HEK293 (cell line): ENCODE results near the gene UBAC2.

ENCODE experiments used
- CTCF ChIA-PET: fragments of 350-600 bp; formaldehyde crosslinking; extraction: SDS; loops from one replicate; lab custom pipeline; 2021; ENCODE audit warnings: antibody characterized with exemption; lab: Yijun Ruan, JAX
- POLR2A ChIA-PET: fragments of 300-600 bp; formaldehyde crosslinking; extraction: SDS; loops from one replicate; lab custom pipeline; 2020; ENCODE audit warnings: antibody characterized with exemption, inconsistent platforms; lab: Yijun Ruan, JAX
- H3K27ac ChIP-seq: fragments of 200-500 bp; sonication (Bioruptor generic); 2 replicates; pipeline ENCODE4 v1.5.1; 2014; ENCODE audit warnings: low read depth, low read length, control low read depth, inconsistent platforms; ENCODE audit errors: extremely low read depth
- H3K36me3 ChIP-seq, 2 experiments: fragments of 200-500 bp in 1 of 2; sonication (Bioruptor generic) in 1 of 2; 1 replicate in 1 of 2; 2 replicates in 1 of 2; pipeline ENCODE4 v1.5.1; 2014 to 2017; ENCODE audit warnings: inconsistent platforms in 2 of 2, low read length in 2 of 2; ENCODE audit not compliant: control insufficient read depth in 2 of 2, insufficient read depth in 1 of 2
- H3K4me1 ChIP-seq: fragments of 200-500 bp; sonication (Bioruptor generic); 2 replicates; pipeline ENCODE4 v1.5.1; 2014; ENCODE audit warnings: mild to moderate bottlenecking, low read length, inconsistent platforms; ENCODE audit not compliant: control insufficient read depth, insufficient read depth
- H3K4me3 ChIP-seq: 2 replicates; pipeline ENCODE4 v1.5.1; 2011; ENCODE audit warnings: low read depth, mild to moderate bottlenecking, control low read depth, low read length, moderate library complexity
- H3K9me3 ChIP-seq: fragments of 200-500 bp; sonication (Bioruptor generic); 2 replicates; pipeline ENCODE4 v1.5.1; 2014; ENCODE audit warnings: low read depth, low read length, inconsistent platforms; ENCODE audit not compliant: control insufficient read depth, insufficient read depth
- MZF1 ChIP-seq: fragments of 450-650 bp; formaldehyde crosslinking; IDR thresholded peaks from 2 replicates; pipeline ENCODE4 v1.5.1; 2017; ENCODE audit warnings: missing biosample characterization, missing genetic modification characterization, borderline replicate concordance
- PRDM1 ChIP-seq: fragments of 450-650 bp; formaldehyde crosslinking; IDR thresholded peaks from 2 replicates; pipeline ENCODE4; 2016; ENCODE audit warnings: missing biosample characterization, missing genetic modification characterization
- TSHZ1 ChIP-seq: fragments of 450-650 bp; formaldehyde crosslinking; IDR thresholded peaks from 2 replicates; pipeline ENCODE4 v1.5.1; 2016; ENCODE audit warnings: missing biosample characterization, missing genetic modification characterization, borderline replicate concordance
- ZBTB44 ChIP-seq: fragments of 450-650 bp; IDR thresholded peaks from 2 replicates; pipeline ENCODE4 v1.5.1; 2018; ENCODE audit warnings: missing biosample characterization, mild to moderate bottlenecking, missing genetic modification characterization
- ZFP37 ChIP-seq: fragments of 450-650 bp; formaldehyde crosslinking; IDR thresholded peaks from 2 replicates; pipeline ENCODE4 v1.5.1; 2016; ENCODE audit warnings: missing biosample characterization, missing genetic modification characterization
- ZNF18 ChIP-seq: fragments of 450-650 bp; formaldehyde crosslinking; IDR thresholded peaks from 2 replicates; pipeline ENCODE4 v1.5.1; 2016; ENCODE audit warnings: missing biosample characterization, missing genetic modification characterization
- ZNF214 ChIP-seq: fragments of 450-650 bp; formaldehyde crosslinking; IDR thresholded peaks from 2 replicates; pipeline ENCODE4 v1.5.1; 2017; ENCODE audit warnings: missing biosample characterization, mild to moderate bottlenecking, missing genetic modification characterization, borderline replicate concordance
- ZNF26 ChIP-seq: fragments of 450-650 bp; formaldehyde crosslinking; IDR thresholded peaks from 2 replicates; pipeline ENCODE4 v1.5.1; 2016; ENCODE audit warnings: missing biosample characterization, missing genetic modification characterization
- ZNF366 ChIP-seq: fragments of 450-650 bp; formaldehyde crosslinking; conservative IDR thresholded peaks from 2 replicates; pipeline ENCODE4 v1.5.1; 2016; ENCODE audit warnings: missing biosample characterization, missing genetic modification characterization
- ZNF488 ChIP-seq: fragments of 450-650 bp; formaldehyde crosslinking; IDR thresholded peaks from 2 replicates; pipeline ENCODE4 v1.5.1; 2016; ENCODE audit warnings: missing biosample characterization, missing genetic modification characterization
- ZNF529 ChIP-seq: fragments of 450-650 bp; formaldehyde crosslinking; IDR thresholded peaks from 2 replicates; pipeline ENCODE4 v1.5.1; 2017; ENCODE audit warnings: missing genetic modification characterization, missing biosample characterization; ENCODE audit not compliant: insufficient replicate concordance
- ZNF544 ChIP-seq: fragments of 450-650 bp; formaldehyde crosslinking; IDR thresholded peaks from 2 replicates; pipeline ENCODE4 v1.5.0; 2017; ENCODE audit warnings: missing biosample characterization, missing genetic modification characterization
- ZNF561 ChIP-seq: fragments of 450-650 bp; IDR thresholded peaks from 2 replicates; pipeline ENCODE4 v1.5.1; 2018; ENCODE audit warnings: missing biosample characterization, missing genetic modification characterization, borderline replicate concordance
- ZNF654 ChIP-seq: fragments of 450-650 bp; formaldehyde crosslinking; IDR thresholded peaks from 2 replicates; pipeline ENCODE4 v1.5.1; 2016; ENCODE audit warnings: low read depth, missing biosample characterization, missing genetic modification characterization
- ZNF747 ChIP-seq: fragments of 450-650 bp; formaldehyde crosslinking; IDR thresholded peaks from 2 replicates; pipeline ENCODE4 v1.5.1; 2016; ENCODE audit warnings: missing biosample characterization, missing genetic modification characterization
- ZSCAN18 ChIP-seq: fragments of 450-650 bp; formaldehyde crosslinking; IDR thresholded peaks from 2 replicates; pipeline ENCODE4 v1.5.1; 2016; ENCODE audit warnings: missing biosample characterization, missing genetic modification characterization

The UBAC2 gene

GRCh38 chr13:99285432-99286182 is 85.0 kb downstream of the UBAC2 start:
- H3K27ac ChIP-seq = no peak overlapping the region
- H3K4me3 ChIP-seq = no peak overlapping the region
- no peak for TF ChIP-seq ZNF18
- TF ChIP-seq ZBTB44 (tag by site-specific recombination) = no peak
- TF ChIP-seq ZNF747 = no peak
- TF ChIP-seq ZNF26 (tag by site-specific recombination) = no peak
- TF ChIP-seq ZNF561 (tag by site-specific recombination) = no peak
- no peak for TF ChIP-seq ZFP37 (tag by site-specific recombination)
- no peak for TF ChIP-seq TSHZ1 (tag by site-specific recombination)
- no peak for TF ChIP-seq ZNF544 (tag by site-specific recombination)
- TF ChIP-seq ZNF488 (tag by site-specific recombination) = no peak
- no peak for TF ChIP-seq ZNF529 (tag by site-specific recombination)
- TF ChIP-seq ZNF654 (tag by site-specific recombination) = no peak
- no peak for TF ChIP-seq MZF1
- no peak for TF ChIP-seq ZNF366
- no peak for TF ChIP-seq ZSCAN18 (tag by site-specific recombination)
- TF ChIP-seq PRDM1 (tag by site-specific recombination) = no peak
- no peak for TF ChIP-seq ZNF214 (tag by site-specific recombination)
- TF ChIP-seq, all 188 proteins: peak for 0
- Histone ChIP-seq H3K4me1 (no peaks in the 10 kb centered on the region), H3K36me3 (no peaks in the 10 kb centered on the region), H3K9me3 (no peaks in the 10 kb centered on the region)
- ChIA-PET CTCF (interaction anchor here (1.0 kb wide), 2 partner anchors 20 to 151 kb away, joined by 4 to 5 read pairs; no protein-coding TSS in a partner anchor), POLR2A (no interaction called here)
